ENCODE measurements around the gene MYO16.

DNA sequence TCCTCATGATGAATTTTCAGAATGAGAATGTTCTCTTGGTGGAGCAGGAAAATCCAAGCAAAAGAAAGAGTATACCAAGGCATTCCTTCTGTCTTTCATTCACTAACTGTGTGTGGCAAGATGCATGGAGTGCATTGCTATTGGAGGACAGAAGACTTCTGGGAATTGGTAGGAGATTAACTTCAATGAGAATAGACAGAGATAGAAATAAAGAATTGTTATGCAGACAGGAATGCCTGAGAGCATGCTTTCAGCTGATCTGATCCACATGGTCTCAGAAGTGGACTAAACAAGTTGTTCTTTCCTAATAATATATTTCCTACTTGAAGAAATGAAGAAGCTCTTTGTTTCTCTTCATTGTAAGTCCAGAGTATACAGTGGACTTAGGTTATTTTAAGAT, 303.6 kb downstream of the MYO16 start:
- TF ChIP-seq CTCF (IDR thresholded peaks at IDR 0.05; ENCODE audit: insufficient read depth, low read length, poor library complexity, severe bottlenecking) (no peak), EZH2phosphoT487 (conservative IDR thresholded peaks at IDR 0.05; ENCODE audit: low read length) (no peak)
